T47D (cell line): Measurements from ENCODE around the gene WWTR1.

Experiments used
- DNase-seq, 2 experiments: peaks; one replicate each; pipeline versions ENCODE4 v3.0.0 to v3.0.0-alpha.2; 2011 to 2012; ENCODE audit warnings: low read depth in 1 of 2, low spot score in 1 of 2
- JUND ChIP-seq: IDR thresholded peaks from 2 replicates; pipeline ENCODE4 v1.6.1; 2012; ENCODE audit warnings: low read depth
- in situ Hi-C: cut with HindIII; loops from 2 replicates; pipeline ENCODE4 v1.10.0; 2016; ENCODE audit warnings: low sequenced_read_pairs, low pct_unique_long_range_greater_than_20kb

The WWTR1 gene

GRCh38 chr3:149577801-149578200 is 80.0 kb downstream of the WWTR1 start:
- in situ Hi-C loops: no loop called here
- TF ChIP-seq JUND: no peak
- no peak for DNase-seq

GRCh38 chr3:149575961-149576564 is 81.8 kb downstream of the WWTR1 start:
- no peak for TF ChIP-seq JUND
- in situ Hi-C loops: no loop called here
- no peak for DNase-seq

GRCh38 chr3:149575213-149575960 is 82.4 kb downstream of the WWTR1 start:
- in situ Hi-C loops: no loop called here
- TF ChIP-seq JUND: no peak
- no peak for DNase-seq

GRCh38 chr3:149572796-149573414 is 84.9 kb downstream of the WWTR1 start:
- in situ Hi-C loops: no loop called here
- no peak for DNase-seq
- no peak for TF ChIP-seq JUND

- DNase-seq: no peak
- no peak for TF ChIP-seq JUND
- in situ Hi-C loops: no loop called here
Observed at GRCh38 chr3:149571381-149571780, 86.4 kb downstream of the WWTR1 start.

- TF ChIP-seq JUND: no peak
- in situ Hi-C loops: no loop called here
- DNase-seq: no peak
Observed at GRCh38 chr3:149570016-149570415, 87.8 kb downstream of the WWTR1 start.

- in situ Hi-C loops: no loop called here
- TF ChIP-seq JUND: no peak
- DNase-seq: no peak
Observed at GRCh38 chr3:149567381-149567780, 90.4 kb downstream of the WWTR1 start.

- no peak for DNase-seq
- TF ChIP-seq JUND: no peak
- in situ Hi-C loops: no loop called here
Observed at GRCh38 chr3:149566292-149566975, 91.4 kb downstream of the WWTR1 start.

- DNase-seq: peak in 1 of 2 experiments; percentile 73
- TF ChIP-seq JUND: no peak
- in situ Hi-C loops: no loop called here
Observed at GRCh38 chr3:149564079-149564478, 93.7 kb downstream of the WWTR1 start.

- DNase-seq: no peak
- in situ Hi-C loops: no loop called here
- no peak for TF ChIP-seq JUND
Observed at GRCh38 chr3:149563114-149563513, 94.7 kb downstream of the WWTR1 start.

GRCh38 chr3:149560617-149561016 is 97.2 kb downstream of the WWTR1 start:
- TF ChIP-seq JUND: no peak
- no peak for DNase-seq
- in situ Hi-C loops: no loop called here

- in situ Hi-C loops: no loop called here
- no peak for DNase-seq
- no peak for TF ChIP-seq JUND
Observed at GRCh38 chr3:149560001-149560400, 97.8 kb downstream of the WWTR1 start.

- DNase-seq: no peak
- in situ Hi-C loops: no loop called here
- TF ChIP-seq JUND: no peak
Observed at GRCh38 chr3:149559525-149559924, 98.3 kb downstream of the WWTR1 start.
